ENCODE results near the gene VPREB3. TPM values are rescaled to one million over a fixed set of nuclear protein-coding genes. Genes with fewer than 3 reads are reported as not detected.
"Not testable (repeated sequence)": the region's sequence is repeated elsewhere in the genome, so short reads cannot be mapped to it uniquely, and the experiment has no call there.

VPREB3 gene
- total RNA-seq, 1 donor from 2014 or later: not detected

DNA sequence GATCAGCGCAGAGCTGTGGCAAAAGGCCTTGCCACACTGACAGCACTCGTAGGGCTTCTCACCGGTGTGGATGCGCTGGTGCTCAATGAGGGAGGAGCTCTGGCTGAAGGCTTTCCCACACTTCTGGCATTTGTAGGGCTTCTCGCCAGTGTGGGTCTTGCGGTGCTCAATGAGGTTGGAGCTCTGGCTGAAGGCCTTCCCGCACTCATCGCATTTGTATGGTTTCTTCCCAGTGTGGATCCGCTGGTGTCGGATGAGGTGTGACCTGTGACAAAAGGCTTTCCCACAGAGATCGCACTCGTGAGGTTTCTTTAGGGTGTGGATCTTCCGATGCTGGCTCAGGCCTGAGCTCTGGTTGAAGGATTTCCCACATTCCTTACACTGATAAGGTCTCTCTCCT is 10.2 kb downstream of the VPREB3 start:
- H3K4me1 Mint-ChIP-seq: no peaks in the 10 kb centered on the region
- H3K27ac Mint-ChIP-seq: no peak overlapping the region
- H3K4me3 Mint-ChIP-seq: no peak overlapping the region
- TF ChIP-seq, protein P1, sequence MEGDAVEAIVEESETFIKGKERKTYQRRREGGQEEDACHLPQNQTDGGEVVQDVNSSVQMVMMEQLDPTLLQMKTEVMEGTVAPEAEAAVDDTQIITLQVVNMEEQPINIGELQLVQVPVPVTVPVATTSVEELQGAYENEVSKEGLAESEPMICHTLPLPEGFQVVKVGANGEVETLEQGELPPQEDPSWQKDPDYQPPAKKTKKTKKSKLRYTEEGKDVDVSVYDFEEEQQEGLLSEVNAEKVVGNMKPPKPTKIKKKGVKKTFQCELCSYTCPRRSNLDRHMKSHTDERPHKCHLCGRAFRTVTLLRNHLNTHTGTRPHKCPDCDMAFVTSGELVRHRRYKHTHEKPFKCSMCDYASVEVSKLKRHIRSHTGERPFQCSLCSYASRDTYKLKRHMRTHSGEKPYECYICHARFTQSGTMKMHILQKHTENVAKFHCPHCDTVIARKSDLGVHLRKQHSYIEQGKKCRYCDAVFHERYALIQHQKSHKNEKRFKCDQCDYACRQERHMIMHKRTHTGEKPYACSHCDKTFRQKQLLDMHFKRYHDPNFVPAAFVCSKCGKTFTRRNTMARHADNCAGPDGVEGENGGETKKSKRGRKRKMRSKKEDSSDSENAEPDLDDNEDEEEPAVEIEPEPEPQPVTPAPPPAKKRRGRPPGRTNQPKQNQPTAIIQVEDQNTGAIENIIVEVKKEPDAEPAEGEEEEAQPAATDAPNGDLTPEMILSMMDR (IDR thresholded peaks at IDR 0.05; ENCODE audit: unreplicated experiment): no peak
- H3K27me3 Mint-ChIP-seq (ENCODE audit: low read depth): no peaks in the 10 kb centered on the region
- H3K36me3 Mint-ChIP-seq: peaks cover 35% of the 10 kb centered on the region
- DNase-seq (ENCODE audit: low spot score in 2 of 2, unreplicated experiment in 2 of 2): no peak
- H3K9me3 Mint-ChIP-seq: peaks cover 12% of the 10 kb centered on the region

DNA sequence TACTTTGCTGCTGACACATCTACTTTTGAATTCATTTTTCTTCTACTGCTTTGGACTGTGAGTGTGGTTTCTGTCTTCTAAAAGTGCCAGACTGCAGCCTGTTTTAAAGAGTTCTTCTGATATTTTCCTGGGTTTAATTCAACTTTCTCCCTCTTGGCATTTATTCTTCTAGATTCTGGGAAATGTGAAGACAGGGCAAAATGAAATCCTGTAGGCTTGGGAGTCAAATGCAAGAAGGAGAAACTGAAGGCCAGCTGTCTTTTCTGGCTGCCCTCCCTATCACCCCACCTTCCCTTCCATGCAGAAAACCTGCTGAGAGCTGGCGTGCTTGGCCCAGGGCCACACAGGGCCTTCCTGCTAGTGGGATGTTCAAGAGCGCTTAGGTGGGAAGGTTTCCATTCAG is 10.9 kb downstream of the VPREB3 start:
- Mint-ChIP-seq H3K27ac (no peak overlapping the region), H3K36me3 (peaks cover 39% of the 10 kb centered on the region), H3K27me3 (ENCODE audit: low read depth) (no peaks in the 10 kb centered on the region), H3K9me3 (peaks cover 12% of the 10 kb centered on the region), H3K4me1 (no peaks in the 10 kb centered on the region), H3K4me3 (no peak overlapping the region)
- DNase-seq (ENCODE audit: low spot score in 2 of 2, unreplicated experiment in 2 of 2): no peak
- TF ChIP-seq, protein P1 (IDR thresholded peaks at IDR 0.05; ENCODE audit: unreplicated experiment): no peak

DNA sequence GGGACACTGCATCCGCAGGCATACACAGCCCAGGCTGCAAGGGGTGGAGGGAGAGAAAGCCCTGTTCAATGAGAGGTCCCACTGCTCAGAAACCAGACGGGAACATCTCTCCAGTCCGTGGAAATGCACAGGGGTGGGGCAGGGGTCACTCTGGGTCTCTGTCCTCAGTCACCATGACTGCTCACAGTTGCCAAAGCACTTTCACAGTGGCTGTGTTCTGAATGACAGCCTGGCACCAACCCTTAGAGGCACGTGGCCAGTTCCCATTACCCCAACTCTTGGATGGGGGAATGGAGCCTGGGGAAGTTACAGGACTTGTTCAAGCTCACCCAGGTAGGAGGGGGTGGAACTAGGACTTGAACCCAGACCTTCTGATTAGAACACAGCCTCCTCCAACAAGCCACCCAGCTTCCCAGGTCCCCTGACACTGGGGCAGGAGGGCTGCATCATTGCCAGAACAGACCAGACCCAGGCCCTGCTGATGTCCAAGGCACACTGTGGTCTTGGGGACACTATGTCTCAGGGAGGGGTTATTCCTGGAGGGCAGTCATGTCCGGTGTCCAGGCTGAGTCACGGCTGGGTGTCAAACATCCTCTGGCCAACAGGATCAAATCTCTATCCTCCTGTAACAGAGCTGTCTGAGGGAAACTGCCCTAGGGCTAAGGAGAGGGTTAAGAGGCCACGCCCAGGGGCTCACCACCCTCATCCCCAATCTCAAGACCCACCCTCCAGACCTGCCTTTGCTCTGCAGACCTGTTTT is 11.5 kb downstream of the VPREB3 start:
- Mint-ChIP-seq H3K27me3 (ENCODE audit: low read depth) (no peaks in the 10 kb centered on the region), H3K36me3 (peaks cover 39% of the 10 kb centered on the region), H3K4me1 (no peaks in the 10 kb centered on the region), H3K9me3 (peaks cover 12% of the 10 kb centered on the region), H3K4me3 (no peak overlapping the region), H3K27ac (no peak overlapping the region)
- TF ChIP-seq, protein P1 (IDR thresholded peaks at IDR 0.05; ENCODE audit: unreplicated experiment): no peak
- no peak for DNase-seq (ENCODE audit: low spot score in 2 of 2, unreplicated experiment in 2 of 2)

DNA sequence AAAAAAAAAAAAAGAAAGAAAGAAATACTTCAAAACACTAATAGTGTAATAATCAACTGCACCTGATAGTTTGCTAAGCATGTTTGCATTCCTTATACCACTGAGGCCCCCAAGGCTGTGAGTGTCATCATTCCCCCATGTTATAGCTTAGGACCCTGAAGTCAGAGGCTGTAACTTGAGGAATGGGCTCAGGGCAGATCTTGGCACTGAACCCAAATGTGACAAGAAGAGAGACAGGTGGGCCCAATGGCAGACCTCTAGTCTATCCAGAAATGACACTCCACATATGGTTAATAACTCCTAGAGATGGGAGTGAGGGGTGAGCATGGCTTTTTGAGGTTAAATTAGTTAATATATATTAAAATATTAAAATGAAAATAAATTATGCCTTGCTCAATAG is 16.5 kb downstream of the VPREB3 start:
- no peak overlapping the region for H3K27ac Mint-ChIP-seq

DNA sequence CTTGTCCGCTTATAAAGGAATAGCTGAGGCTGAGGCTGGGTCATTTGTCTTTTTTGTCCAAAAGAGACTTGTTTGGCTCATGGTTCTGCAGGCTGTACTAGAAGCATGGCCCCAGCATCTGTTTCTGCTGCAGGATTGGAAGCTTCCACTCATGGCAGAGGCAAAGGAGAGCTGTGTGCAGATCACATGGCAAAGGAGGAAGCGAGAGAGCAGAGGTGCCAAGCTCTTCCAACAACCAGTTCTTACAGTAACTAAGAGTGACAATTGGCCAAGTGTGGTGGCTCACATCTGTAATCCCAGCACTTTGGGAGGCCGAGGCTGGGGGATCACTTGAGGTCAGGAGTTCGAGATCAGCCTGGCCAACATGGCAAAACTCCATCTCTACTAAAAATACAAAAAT is 26.1 kb downstream of the VPREB3 start:
- H3K27ac Mint-ChIP-seq; H3K4me1 Mint-ChIP-seq; DNase-seq (ENCODE audit: low spot score in 2 of 2, unreplicated experiment in 2 of 2); H3K4me3 Mint-ChIP-seq; H3K36me3 Mint-ChIP-seq; H3K27me3 Mint-ChIP-seq (ENCODE audit: low read depth); H3K9me3 Mint-ChIP-seq: not testable (repeated sequence)

More for the DNA sequence above, 16.5 kb downstream of the VPREB3 start:
- TF ChIP-seq, protein P1 (IDR thresholded peaks at IDR 0.05; ENCODE audit: unreplicated experiment): no peak
- Mint-ChIP-seq H3K4me3 (no peak overlapping the region), H3K27me3 (ENCODE audit: low read depth) (no peaks in the 10 kb centered on the region), H3K9me3 (no peaks in the 10 kb centered on the region), H3K4me1 (no peaks in the 10 kb centered on the region), H3K36me3 (peaks cover 10% of the 10 kb centered on the region)
- no peak for DNase-seq (ENCODE audit: low spot score in 2 of 2, unreplicated experiment in 2 of 2)

DNA sequence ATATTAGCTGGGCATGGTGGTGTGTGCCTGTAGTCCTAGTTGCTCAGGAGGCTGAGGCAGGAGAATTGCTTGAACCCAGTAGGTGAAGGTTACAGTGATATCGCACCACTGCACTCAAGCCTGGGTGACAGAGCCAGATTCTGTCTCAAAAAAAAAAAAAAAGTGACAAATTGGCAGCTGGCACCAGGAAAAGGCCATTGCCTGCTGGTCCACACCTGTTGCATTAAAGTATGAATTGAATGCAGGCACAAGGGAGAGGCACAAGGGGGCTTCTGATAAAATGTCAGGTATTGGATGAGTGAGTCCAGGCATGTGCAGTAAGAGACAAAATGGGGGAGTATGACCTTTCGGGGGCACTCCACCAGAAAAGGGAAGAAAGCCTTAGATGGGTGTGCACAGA is 31.5 kb downstream of the VPREB3 start:
- peaks cover 2% of the 10 kb centered on the region for H3K4me1 Mint-ChIP-seq
- H3K9me3 Mint-ChIP-seq: no peaks in the 10 kb centered on the region
- no peaks in the 10 kb centered on the region for H3K27me3 Mint-ChIP-seq (ENCODE audit: low read depth)
- TF ChIP-seq, protein P1 (IDR thresholded peaks at IDR 0.05; ENCODE audit: unreplicated experiment): no peak
- H3K27ac Mint-ChIP-seq: no peak overlapping the region
- no peaks in the 10 kb centered on the region for H3K36me3 Mint-ChIP-seq
- DNase-seq (ENCODE audit: low spot score in 2 of 2, unreplicated experiment in 2 of 2): no peak
- H3K4me3 Mint-ChIP-seq: no peak overlapping the region
